Measurements from ENCODE around the gene FBXL5.

FBXL5 gene

GRCh38 chr4:15690020-15690809 lies 35.1 kb upstream of the FBXL5 start:
- Histone ChIP-seq H3K36me3 (ENCODE audit: control insufficient read depth in 1 of 2, insufficient read depth in 2 of 2, low read length in 2 of 2) (peaks cover 0 to 11% of the 10 kb centered on the region in 2 donors), H3K27ac (ENCODE audit: low read length) (no peak overlapping the region), H3K4me1 (ENCODE audit: control insufficient read depth in 1 of 2, insufficient read depth in 2 of 2, low read length in 2 of 2) (peaks cover 0 to 5% of the 10 kb centered on the region in 2 donors), H3K27me3 (ENCODE audit: low read depth, low read length) (no peaks in the 10 kb centered on the region), H3K4me3 (ENCODE audit: low read depth in 1 of 2, low read length in 2 of 2) (no peak overlapping the region), H3K9me3 (ENCODE audit: control insufficient read depth in 1 of 2, low read length in 2 of 2) (no peaks in the 10 kb centered on the region)

- Histone ChIP-seq H3K27me3 (ENCODE audit: low read depth, low read length) (no peaks in the 10 kb centered on the region), H3K27ac (ENCODE audit: low read length) (no peak overlapping the region), H3K4me3 (ENCODE audit: low read depth in 1 of 2, low read length in 2 of 2) (no peak overlapping the region), H3K9me3 (ENCODE audit: control insufficient read depth in 1 of 2, low read length in 2 of 2) (no peaks in the 10 kb centered on the region), H3K4me1 (ENCODE audit: control insufficient read depth in 1 of 2, insufficient read depth in 2 of 2, low read length in 2 of 2) (peaks cover 0 to 5% of the 10 kb centered on the region in 2 donors), H3K36me3 (ENCODE audit: control insufficient read depth in 1 of 2, insufficient read depth in 2 of 2, low read length in 2 of 2) (peaks cover 0 to 11% of the 10 kb centered on the region in 2 donors)
Measured at GRCh38 chr4:15689540-15689939, 34.4 kb upstream of the FBXL5 start.

GRCh38 chr4:15688051-15688450 lies 32.9 kb upstream of the FBXL5 start:
- Histone ChIP-seq H3K27me3 (ENCODE audit: low read depth, low read length) (no peaks in the 10 kb centered on the region), H3K4me1 (ENCODE audit: control insufficient read depth in 1 of 2, insufficient read depth in 2 of 2, low read length in 2 of 2) (peaks cover 0 to 18% of the 10 kb centered on the region in 2 donors), H3K4me3 (ENCODE audit: low read depth in 1 of 2, low read length in 2 of 2) (no peak overlapping the region), H3K9me3 (ENCODE audit: control insufficient read depth in 1 of 2, low read length in 2 of 2) (no peaks in the 10 kb centered on the region), H3K27ac (ENCODE audit: low read length) (no peak overlapping the region), H3K36me3 (ENCODE audit: control insufficient read depth in 1 of 2, insufficient read depth in 2 of 2, low read length in 2 of 2) (peaks cover 0 to 11% of the 10 kb centered on the region in 2 donors)

GRCh38 chr4:15684498-15684897 lies 29.3 kb upstream of the FBXL5 start:
- no peaks in the 10 kb centered on the region for H3K9me3 ChIP-seq (ENCODE audit: control insufficient read depth in 1 of 2, low read length in 2 of 2)

GRCh38 chr4:15683143-15683495 lies 28.0 kb upstream of the FBXL5 start:
- peak overlapping the region; percentile 73 to 98 for H3K4me3 ChIP-seq (ENCODE audit: low read depth in 1 of 2, low read length in 2 of 2)
- H3K27ac ChIP-seq (ENCODE audit: low read length), result peak overlapping the region; percentile 98
- peaks cover 0 to 11% of the 10 kb centered on the region in 2 donors for H3K36me3 ChIP-seq (ENCODE audit: control insufficient read depth in 1 of 2, insufficient read depth in 2 of 2, low read length in 2 of 2)
- H3K9me3 ChIP-seq (ENCODE audit: control insufficient read depth in 1 of 2, low read length in 2 of 2), result no peaks in the 10 kb centered on the region
- peaks cover 4 to 24% of the 10 kb centered on the region in 2 donors for H3K4me1 ChIP-seq (ENCODE audit: control insufficient read depth in 1 of 2, insufficient read depth in 2 of 2, low read length in 2 of 2)
- H3K27me3 ChIP-seq (ENCODE audit: low read depth, low read length), result no peaks in the 10 kb centered on the region

More at GRCh38 chr4:15684498-15684897, 29.3 kb upstream of the FBXL5 start:
- H3K4me3 ChIP-seq (ENCODE audit: low read depth in 1 of 2, low read length in 2 of 2), result no peak overlapping the region
- no peaks in the 10 kb centered on the region for H3K27me3 ChIP-seq (ENCODE audit: low read depth, low read length)
- no peak overlapping the region for H3K27ac ChIP-seq (ENCODE audit: low read length)
- H3K4me1 ChIP-seq (ENCODE audit: control insufficient read depth in 1 of 2, insufficient read depth in 2 of 2, low read length in 2 of 2), result peaks cover 4 to 24% of the 10 kb centered on the region in 2 donors
- peaks cover 0 to 11% of the 10 kb centered on the region in 2 donors for H3K36me3 ChIP-seq (ENCODE audit: control insufficient read depth in 1 of 2, insufficient read depth in 2 of 2, low read length in 2 of 2)

- Histone ChIP-seq H3K9me3 (ENCODE audit: control insufficient read depth in 1 of 2, low read length in 2 of 2) (no peaks in the 10 kb centered on the region), H3K27me3 (ENCODE audit: low read depth, low read length) (no peaks in the 10 kb centered on the region), H3K4me1 (ENCODE audit: control insufficient read depth in 1 of 2, insufficient read depth in 2 of 2, low read length in 2 of 2) (peaks cover 4 to 24% of the 10 kb centered on the region in 2 donors), H3K27ac (ENCODE audit: low read length) (peak overlapping the region; percentile 98), H3K36me3 (ENCODE audit: control insufficient read depth in 1 of 2, insufficient read depth in 2 of 2, low read length in 2 of 2) (peaks cover 0 to 6% of the 10 kb centered on the region in 2 donors), H3K4me3 (ENCODE audit: low read depth in 1 of 2, low read length in 2 of 2) (peak overlapping the region; percentile 73 to 98)
Measured at GRCh38 chr4:15682242-15683142, 27.3 kb upstream of the FBXL5 start.

GRCh38 chr4:15681372-15682241 lies 26.4 kb upstream of the FBXL5 start, which contains the start of gene FAM200B:
FAM200B (plus strand) TSS chr4:15681827; CDS start chr4:15686978, 5,151 bp downstream.
- peaks cover 4 to 24% of the 10 kb centered on the region in 2 donors for H3K4me1 ChIP-seq (ENCODE audit: control insufficient read depth in 1 of 2, insufficient read depth in 2 of 2, low read length in 2 of 2)
- peak within 1 kb of the TSS; percentile 73 to 98 for H3K4me3 ChIP-seq (ENCODE audit: low read depth in 1 of 2, low read length in 2 of 2)
- peak within 1 kb of the TSS; percentile 98 for H3K27ac ChIP-seq (ENCODE audit: low read length)
- H3K36me3 ChIP-seq (ENCODE audit: control insufficient read depth in 1 of 2, insufficient read depth in 2 of 2, low read length in 2 of 2), result no peaks in the 10 kb centered on the region
- H3K27me3 ChIP-seq (ENCODE audit: low read depth, low read length), result no peaks in the 10 kb centered on the region
- no peaks in the 10 kb centered on the region for H3K9me3 ChIP-seq (ENCODE audit: control insufficient read depth in 1 of 2, low read length in 2 of 2)

GRCh38 chr4:15681067-15681371 lies 25.9 kb upstream of the FBXL5 start:
- H3K9me3 ChIP-seq (ENCODE audit: control insufficient read depth in 1 of 2, low read length in 2 of 2), result no peaks in the 10 kb centered on the region
- H3K36me3 ChIP-seq (ENCODE audit: control insufficient read depth in 1 of 2, insufficient read depth in 2 of 2, low read length in 2 of 2), result no peaks in the 10 kb centered on the region
- peak overlapping the region; percentile 73 to 98 for H3K4me3 ChIP-seq (ENCODE audit: low read depth in 1 of 2, low read length in 2 of 2)
- H3K27me3 ChIP-seq (ENCODE audit: low read depth, low read length), result no peaks in the 10 kb centered on the region
- peaks cover 4 to 24% of the 10 kb centered on the region in 2 donors for H3K4me1 ChIP-seq (ENCODE audit: control insufficient read depth in 1 of 2, insufficient read depth in 2 of 2, low read length in 2 of 2)
- H3K27ac ChIP-seq (ENCODE audit: low read length), result no peak overlapping the region

- Histone ChIP-seq H3K36me3 (ENCODE audit: control insufficient read depth in 1 of 2, insufficient read depth in 2 of 2, low read length in 2 of 2) (no peaks in the 10 kb centered on the region), H3K9me3 (ENCODE audit: control insufficient read depth in 1 of 2, low read length in 2 of 2) (no peaks in the 10 kb centered on the region), H3K27ac (ENCODE audit: low read length) (no peak overlapping the region), H3K4me3 (ENCODE audit: low read depth in 1 of 2, low read length in 2 of 2) (no peak overlapping the region), H3K27me3 (ENCODE audit: low read depth, low read length) (no peaks in the 10 kb centered on the region), H3K4me1 (ENCODE audit: control insufficient read depth in 1 of 2, insufficient read depth in 2 of 2, low read length in 2 of 2) (peaks cover 1 to 6% of the 10 kb centered on the region in 2 donors)
Measured at GRCh38 chr4:15677507-15677988, 22.4 kb upstream of the FBXL5 start.

GRCh38 chr4:15676899-15677298 lies 21.7 kb upstream of the FBXL5 start:
- Histone ChIP-seq H3K4me3 (ENCODE audit: low read depth in 1 of 2, low read length in 2 of 2) (no peak overlapping the region), H3K4me1 (ENCODE audit: control insufficient read depth in 1 of 2, insufficient read depth in 2 of 2, low read length in 2 of 2) (peaks cover 0 to 5% of the 10 kb centered on the region in 2 donors), H3K36me3 (ENCODE audit: control insufficient read depth in 1 of 2, insufficient read depth in 2 of 2, low read length in 2 of 2) (no peaks in the 10 kb centered on the region), H3K27me3 (ENCODE audit: low read depth, low read length) (no peaks in the 10 kb centered on the region), H3K9me3 (ENCODE audit: control insufficient read depth in 1 of 2, low read length in 2 of 2) (no peaks in the 10 kb centered on the region), H3K27ac (ENCODE audit: low read length) (no peak overlapping the region)

All from muscle layer of duodenum (tissue), 2 donors.